Sigmoid colon (tissue), 7 donors: ENCODE results near the gene DLGAP3. TPM values are rescaled to one million over a fixed set of nuclear protein-coding genes. Genes with fewer than 3 reads are reported as not detected.

Source experiments
- DNase-seq: peaks from one replicate; pipeline ENCODE4 v3.0.0-alpha.2; 2019
- H3K27ac ChIP-seq, 4 donors: fragments of 200-600 bp; sonication (generic); one replicate each; pipeline ENCODE4 v1.5.1; 2016 to 2019; ENCODE audit warnings: mild to moderate bottlenecking in 1 of 4
- H3K27me3 ChIP-seq, 3 donors: fragments of 200-600 bp; sonication (generic); one replicate each; pipeline ENCODE4 v1.5.1; 2019; ENCODE audit warnings: mild to moderate bottlenecking in 1 of 3
- H3K36me3 ChIP-seq, 4 donors: fragments of 200-600 bp; sonication (generic); one replicate each; pipeline ENCODE4 v1.5.1; 2016 to 2019
- H3K4me1 ChIP-seq, 4 donors: fragments of 200-600 bp; sonication (generic); one replicate each; pipeline ENCODE4 v1.5.1; 2017 to 2019
- H3K4me3 ChIP-seq, 4 donors: fragments of 200-600 bp; sonication (generic); one replicate each; pipeline ENCODE4 v1.5.1; 2017 to 2019; ENCODE audit warnings: mild to moderate bottlenecking in 2 of 4, moderate library complexity in 1 of 4
- H3K9me3 ChIP-seq, 4 donors: fragments of 200-600 bp in 3 of 4; sonication (generic) in 3 of 4; one replicate each; pipeline versions ENCODE4 v1.5.1 to v1.6.1; 2013 to 2019
- CTCF ChIP-seq, 4 experiments: fragments of 450-650 bp in 3 of 4; fragments of 200-600 bp in 1 of 4; IDR thresholded peaks; one replicate each; pipeline ENCODE4 v1.5.1; 2016 to 2019; ENCODE audit warnings: antibody characterized with exemption in 4 of 4, mild to moderate bottlenecking in 3 of 4, moderate library complexity in 2 of 4
- EP300 ChIP-seq, 4 donors: sonication (generic); formaldehyde crosslinking; IDR thresholded peaks; one replicate each; pipeline ENCODE4 v1.6.1; 2017; ENCODE audit warnings: antibody characterized with exemption in 4 of 4
- POLR2A ChIP-seq, 2 donors: fragments of 450-650 bp; IDR thresholded peaks; one replicate each; pipeline ENCODE4 v1.6.1; 2016; ENCODE audit warnings: antibody characterized with exemption in 2 of 2, mild to moderate bottlenecking in 2 of 2, moderate library complexity in 2 of 2
- POLR2AphosphoS5 ChIP-seq, 4 donors: sonication (generic); formaldehyde crosslinking; IDR thresholded peaks; one replicate each; pipeline ENCODE4 v1.6.1; 2017; ENCODE audit warnings: antibody characterized with exemption in 4 of 4
- WGBS, 2 donors: extraction: QIAGEN DNeasy Blood & Tissue Kit; methylation state at CpG; one replicate each; pipeline ENCODE4 v1.1.7; 2013; 5-methylcytosine and 5-hydroxymethylcytosine counted together
- intact Hi-C: fragments of 100-400 bp; cut with DNase I; formaldehyde crosslinking; loops from one replicate; pipeline ENCODE4 v1.15.1; 2023
- polyA plus RNA-seq, 3 donors: library from polyadenylated mRNA; stranded (reverse); fragments of 200-250 nt; gene quantifications; one replicate each; pipeline ENCODE4 v1.2.3, GENCODE V29; 2013
- total RNA-seq, 4 donors: library from RNA; depleted of rRNA; stranded (reverse); fragments of >200 nt; gene quantifications; one replicate each; pipeline ENCODE4 v1.1.0, GENCODE V29; 2016
- donor health status: healthy with polysubstance abuse.
- donor health status: Bipolar disorder and iron deficiency.
- donor health status: healthy.

Gene DLGAP3
- total and polyA plus RNA-seq, 7 donors = 0.36 to 0.68 (median 0.55) TPM; not detected in 2

DNA sequence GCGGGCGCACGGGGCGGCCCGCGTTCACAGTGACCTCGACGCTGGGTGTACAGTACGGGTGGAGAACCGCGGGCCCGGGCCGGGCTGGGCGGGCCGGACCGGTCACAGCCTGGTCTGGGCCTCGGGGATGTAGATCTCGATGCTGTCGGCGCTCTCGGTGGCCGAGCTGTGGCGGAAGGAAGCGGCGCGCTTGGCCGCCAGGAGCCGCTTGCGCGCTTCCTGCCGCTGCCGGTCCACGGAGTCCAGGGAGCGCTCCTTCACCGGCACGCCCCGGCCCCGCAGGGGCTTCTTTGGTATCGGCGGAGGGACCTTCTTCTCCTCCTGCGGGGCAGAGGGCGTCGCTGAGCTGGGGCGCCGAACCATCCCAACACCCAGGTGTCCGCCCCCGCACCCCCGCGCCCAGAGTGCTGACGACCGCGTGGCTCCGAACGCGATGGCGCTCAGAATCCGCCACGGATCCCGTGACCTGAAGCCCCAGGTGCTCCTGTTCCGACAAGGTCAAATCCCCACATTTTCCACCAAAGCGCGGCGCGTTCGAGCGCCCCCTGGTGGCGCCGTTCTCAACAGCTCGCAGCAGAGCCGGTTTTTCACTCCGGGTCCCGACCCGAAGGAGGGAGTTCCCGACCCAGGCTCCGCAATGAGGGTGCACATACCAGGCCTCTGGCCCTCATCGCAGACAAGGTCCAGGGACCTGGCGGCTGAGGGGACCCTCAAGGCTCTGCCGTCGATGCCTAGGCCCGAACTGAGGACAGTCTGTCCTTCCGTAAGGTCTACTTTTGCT lies 63.3 kb downstream of the DLGAP3 start:
- H3K4me1 ChIP-seq = peaks cover 0 to 19% (median 12%) of the 10 kb centered on the region in 4 donors
- WGBS, 2 donors = 1% methylated on average over 81 of the region's 81 CpGs
- H3K4me3 ChIP-seq = peak overlapping the region; percentile 67 to 81 (median 78)
- no peaks in the 10 kb centered on the region for H3K27me3 ChIP-seq
- intact Hi-C loops = loop anchor here (5.0 kb wide), 2 partner anchors 79 to 116 kb away; no protein-coding TSS in a partner anchor
- DNase-seq = peak; percentile 91
- no peaks in the 10 kb centered on the region for H3K9me3 ChIP-seq
- peak overlapping the region; percentile 78 to 86 (median 83) for H3K27ac ChIP-seq
- H3K36me3 ChIP-seq = no peaks in the 10 kb centered on the region
- TF ChIP-seq POLR2A (IDR thresholded peaks at IDR 0.05) (no peak), EP300 (IDR thresholded peaks at IDR 0.05) (no peak), POLR2AphosphoS5 (IDR thresholded peaks at IDR 0.05) (peak in 2 of 4 donors; percentile 23 to 25), CTCF (IDR thresholded peaks at IDR 0.05) (peak; percentile 79 to 97 (median 94))

- no peak for TF ChIP-seq POLR2A (IDR thresholded peaks at IDR 0.05)
- no peak for TF ChIP-seq EP300 (IDR thresholded peaks at IDR 0.05)
- no peak for TF ChIP-seq CTCF (IDR thresholded peaks at IDR 0.05)
- TF ChIP-seq POLR2AphosphoS5 (IDR thresholded peaks at IDR 0.05) = no peak
- intact Hi-C loops = loop anchor here (5.0 kb wide), 2 partner anchors 78 to 117 kb away; no protein-coding TSS in a partner anchor
- no peaks in the 10 kb centered on the region for H3K27me3 ChIP-seq
- 11 to 16% methylated on average over 25 of the region's 25 CpGs for WGBS, 2 donors
- peak overlapping the region; percentile 78 to 86 (median 83) for H3K27ac ChIP-seq
- H3K4me1 ChIP-seq = peaks cover 0 to 19% (median 12%) of the 10 kb centered on the region in 4 donors
- DNase-seq = no peak
- no peaks in the 10 kb centered on the region for H3K36me3 ChIP-seq
- H3K4me3 ChIP-seq = peak overlapping the region; percentile 67 to 81 (median 78)
- no peaks in the 10 kb centered on the region for H3K9me3 ChIP-seq
Measured at GRCh38 chr1:34865573-34865972, 63.9 kb downstream of the DLGAP3 start.

DNA sequence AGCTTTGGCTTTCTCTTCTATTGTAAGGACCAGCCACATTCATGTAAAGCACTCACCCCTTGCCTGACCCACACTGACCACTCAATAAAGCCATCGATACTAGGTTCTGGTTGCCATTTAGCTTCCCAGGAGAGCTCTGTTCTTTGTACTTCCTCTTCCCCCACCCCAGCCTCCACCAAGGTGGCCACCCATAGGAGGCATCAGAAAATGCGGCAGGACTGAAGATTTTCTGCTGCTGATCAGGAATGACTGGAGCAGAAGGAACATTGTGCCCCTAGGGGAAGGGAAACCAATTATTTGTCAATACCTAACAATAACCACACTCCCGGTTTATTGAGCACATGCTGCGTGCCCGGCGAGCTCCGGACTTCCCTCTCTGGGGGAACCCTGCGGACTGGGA lies 64.7 kb downstream of the DLGAP3 start:
- Histone ChIP-seq H3K36me3 (no peaks in the 10 kb centered on the region), H3K4me1 (peaks cover 0 to 25% (median 17%) of the 10 kb centered on the region in 4 donors), H3K27me3 (no peaks in the 10 kb centered on the region), H3K27ac (no peak overlapping the region), H3K4me3 (no peak overlapping the region), H3K9me3 (no peaks in the 10 kb centered on the region)
- intact Hi-C loops = loop anchor here (5.0 kb wide), 2 partner anchors 77 to 118 kb away; no protein-coding TSS in a partner anchor
- no peak for DNase-seq
- 94 to 95% methylated on average over 8 of the region's 8 CpGs for WGBS, 2 donors
- TF ChIP-seq POLR2AphosphoS5 (IDR thresholded peaks at IDR 0.05) (no peak), EP300 (IDR thresholded peaks at IDR 0.05) (no peak), CTCF (IDR thresholded peaks at IDR 0.05) (no peak), POLR2A (IDR thresholded peaks at IDR 0.05) (no peak)

GRCh38 chr1:34863501-34863900 lies 65.9 kb downstream of the DLGAP3 start:
- Histone ChIP-seq H3K27ac (no peak overlapping the region), H3K4me1 (peaks cover 0 to 31% (median 23%) of the 10 kb centered on the region in 4 donors), H3K36me3 (no peaks in the 10 kb centered on the region), H3K9me3 (no peaks in the 10 kb centered on the region), H3K4me3 (no peak overlapping the region), H3K27me3 (no peaks in the 10 kb centered on the region)
- intact Hi-C loops = loop anchor here (2.0 kb wide), 1 partner anchor 215 kb away; the partner anchor contains the start of gene ZMYM1
- no peak for DNase-seq
- TF ChIP-seq POLR2AphosphoS5 (IDR thresholded peaks at IDR 0.05) (no peak), POLR2A (IDR thresholded peaks at IDR 0.05) (no peak), CTCF (IDR thresholded peaks at IDR 0.05) (no peak), EP300 (IDR thresholded peaks at IDR 0.05) (no peak)
